ENCODE data around the gene PPFIA1. TPM values are rescaled to one million over a fixed set of nuclear protein-coding genes. Genes with fewer than 3 reads are reported as not detected.

Gene PPFIA1
- total RNA-seq, 6 experiments from 2014 or later, result 29.4 to 40.0 (median 32.7) TPM

- Mint-ChIP-seq H3K27ac (no peak overlapping the region), H3K4me1 (ENCODE audit: low read depth) (no peaks in the 10 kb centered on the region), H3K4me3 (no peak overlapping the region), H3K9me3 (no peaks in the 10 kb centered on the region), H3K36me3 (ENCODE audit: low read depth) (peaks cover 32% of the 10 kb centered on the region), H3K27me3 (ENCODE audit: insufficient read depth) (no peaks in the 10 kb centered on the region)
- TF ChIP-seq CTCF (IDR thresholded peaks at IDR 0.05), result no peak
- DNase-seq, result no peak
Measured at GRCh38 chr11:70353900-70354568, 83.5 kb downstream of the PPFIA1 start.

- no peak overlapping the region for H3K27ac Mint-ChIP-seq
- no peaks in the 10 kb centered on the region for H3K4me1 Mint-ChIP-seq (ENCODE audit: low read depth)
- TF ChIP-seq CTCF (IDR thresholded peaks at IDR 0.05), result no peak
- H3K36me3 Mint-ChIP-seq (ENCODE audit: low read depth), result peaks cover 31% of the 10 kb centered on the region
- no peaks in the 10 kb centered on the region for H3K9me3 Mint-ChIP-seq
- H3K27me3 Mint-ChIP-seq (ENCODE audit: insufficient read depth), result no peaks in the 10 kb centered on the region
- no peak overlapping the region for H3K4me3 Mint-ChIP-seq
- no peak for DNase-seq
Measured at GRCh38 chr11:70354629-70355028, 84.1 kb downstream of the PPFIA1 start.

- peaks cover 3% of the 10 kb centered on the region; the same call in 1 of the 2 replicates for H3K27me3 Mint-ChIP-seq (ENCODE audit: insufficient read depth)
- TF ChIP-seq CTCF (IDR thresholded peaks at IDR 0.05), result no peak
Measured at GRCh38 chr11:70358753-70359152, 88.3 kb downstream of the PPFIA1 start.

GRCh38 chr11:70359451-70360205 is 89.1 kb downstream of the PPFIA1 start:
- no peak for DNase-seq
- TF ChIP-seq CTCF (IDR thresholded peaks at IDR 0.05), result no peak
- Mint-ChIP-seq H3K4me3 (no peak overlapping the region), H3K9me3 (no peaks in the 10 kb centered on the region), H3K27ac (no peak overlapping the region), H3K27me3 (ENCODE audit: insufficient read depth) (peaks cover 3% of the 10 kb centered on the region; the same call in 1 of the 2 replicates), H3K36me3 (ENCODE audit: low read depth) (peaks cover 30% of the 10 kb centered on the region), H3K4me1 (ENCODE audit: low read depth) (no peaks in the 10 kb centered on the region)

More at GRCh38 chr11:70358753-70359152, 88.3 kb downstream of the PPFIA1 start:
- DNase-seq, result no peak
- H3K36me3 Mint-ChIP-seq (ENCODE audit: low read depth), result peaks cover 38% of the 10 kb centered on the region
- H3K4me1 Mint-ChIP-seq (ENCODE audit: low read depth), result no peaks in the 10 kb centered on the region
- no peak overlapping the region for H3K4me3 Mint-ChIP-seq
- H3K9me3 Mint-ChIP-seq, result no peaks in the 10 kb centered on the region
- no peak overlapping the region for H3K27ac Mint-ChIP-seq

- Mint-ChIP-seq H3K4me3 (no peak overlapping the region), H3K9me3 (no peaks in the 10 kb centered on the region)
Measured at GRCh38 chr11:70360211-70360610, 89.7 kb downstream of the PPFIA1 start.

More at GRCh38 chr11:70360211-70360610, 89.7 kb downstream of the PPFIA1 start:
- Mint-ChIP-seq H3K27me3 (ENCODE audit: insufficient read depth) (peaks cover 5% of the 10 kb centered on the region), H3K27ac (no peak overlapping the region), H3K36me3 (ENCODE audit: low read depth) (peaks cover 34% of the 10 kb centered on the region), H3K4me1 (ENCODE audit: low read depth) (no peaks in the 10 kb centered on the region)
- no peak for DNase-seq
- no peak for TF ChIP-seq CTCF (IDR thresholded peaks at IDR 0.05)
